ENCODE results near the gene HLA-DQB2. TPM values are rescaled to one million over a fixed set of nuclear protein-coding genes. Genes with fewer than 3 reads are reported as not detected.

HLA-DQB2 gene
- total and polyA plus RNA-seq, 2 of the 4 experiments (the other 2 are of a cell fraction), result not detected

- Histone ChIP-seq H3K4me1 (ENCODE audit: control insufficient read depth, insufficient read depth, low read length) (no peaks in the 10 kb centered on the region), H3K9ac (ENCODE audit: low read depth, low read length) (no peak overlapping the region), H2BK120ac (ENCODE audit: low read depth, low read length) (no peak overlapping the region), H4K8ac (ENCODE audit: low read depth in 2 of 2, low read length in 2 of 2) (no peak overlapping the region), H3K4me3 (ENCODE audit: insufficient read depth, low read depth, low read length) (no peak overlapping the region), H2AK9ac (replicated peaks; ENCODE audit: low read depth, low read length, poor library complexity) (no peak overlapping the region), H4K20me1 (ENCODE audit: insufficient read depth, low read length) (no peaks in the 10 kb centered on the region), H3K18ac (ENCODE audit: low read depth, low read length) (no peak overlapping the region), H3K56ac (ENCODE audit: extremely low read depth, insufficient read depth, low read length) (no peak overlapping the region), H2BK5ac (ENCODE audit: low read depth, low read length, poor library complexity, severe bottlenecking) (no peak overlapping the region), H2BK20ac (ENCODE audit: low read depth, low read length) (no peak overlapping the region), H2BK15ac (ENCODE audit: low read depth, low read length) (no peak overlapping the region), H4K91ac (ENCODE audit: insufficient read depth, low read depth, low read length) (no peak overlapping the region), H3K79me1 (ENCODE audit: low read depth in 1 of 2, low read length in 2 of 2) (no peaks in the 10 kb centered on the region), H3K27ac (ENCODE audit: insufficient read depth, low read length) (no peak overlapping the region), H3K4me2 (ENCODE audit: low read depth, low read length) (no peak overlapping the region), H3K14ac (replicated peaks; ENCODE audit: low read depth, low read length) (no peak overlapping the region), H3K9me3 (ENCODE audit: control insufficient read depth, insufficient read depth, low read length) (no peaks in the 10 kb centered on the region), H3K4ac (ENCODE audit: low read depth, low read length) (no peak overlapping the region), H4K5ac (ENCODE audit: low read depth, low read length) (no peak overlapping the region), H3K27me3 (ENCODE audit: control insufficient read depth, insufficient read depth, low read length) (peaks cover 5% of the 10 kb centered on the region), H2AFZ (replicated peaks; ENCODE audit: low read length, poor library complexity) (no peak overlapping the region), H3K23ac (ENCODE audit: low read depth, low read length) (no peak overlapping the region), H3K36me3 (ENCODE audit: control insufficient read depth, insufficient read depth, low read length) (no peaks in the 10 kb centered on the region), H3K9me1 (ENCODE audit: insufficient read depth, low read length) (no peaks in the 10 kb centered on the region), H2AK5ac (ENCODE audit: low read depth, low read length) (no peak overlapping the region)
- intact Hi-C loops (cut with micrococcal nuclease) (no loop called here), dilution Hi-C loops (cut with HindIII; ENCODE audit: low sequenced_read_pairs, unreplicated experiment) (no loop called here), in situ Hi-C loops (cut with MboI; ENCODE audit: low sequenced_read_pairs) (no loop called here)
- no TSS peak for BruUV-seq (replicated peaks)
- DNase-seq (no peak), ATAC-seq (ENCODE audit: low read depth) (no peak)
- TF ChIP-seq MAZ (IDR thresholded peaks at IDR 0.05; ENCODE audit: borderline replicate concordance, low read depth, low read length) (no peak), POLR2A (IDR thresholded peaks at IDR 0.05; ENCODE audit: low read depth, low read length) (no peak), MXI1 (IDR thresholded peaks at IDR 0.05; ENCODE audit: borderline replicate concordance, low read depth, low read length) (no peak), CHD1 (IDR thresholded peaks at IDR 0.05; ENCODE audit: low read depth, low read length) (no peak), RAD21 (IDR thresholded peaks at IDR 0.05; ENCODE audit: low read length) (no peak), CTCF (conservative IDR thresholded peaks at IDR 0.05; ENCODE audit: low read depth, low read length) (no peak)
- WGBS, 2 experiments (ENCODE audit: extremely low coverage in 2 of 2, insufficient read length in 1 of 2), result 10% methylated on average over 1 of the region's 1 CpG; no CpG with 5 or more reads in 1 of the 2 experiments
- ChIA-PET POLR2A (ENCODE audit: unreplicated experiment) (no interaction called here), CTCF (no interaction called here)
Observed at GRCh38 chr6:32775071-32775470, 11.7 kb upstream of the HLA-DQB2 start.
